ENCODE results near the gene STRN. TPM values are rescaled to one million over a fixed set of nuclear protein-coding genes. Genes with fewer than 3 reads are reported as not detected.

STRN gene
- total RNA-seq, 2 experiments from 2014 or later = 16.1 to 32.6 TPM

DNA sequence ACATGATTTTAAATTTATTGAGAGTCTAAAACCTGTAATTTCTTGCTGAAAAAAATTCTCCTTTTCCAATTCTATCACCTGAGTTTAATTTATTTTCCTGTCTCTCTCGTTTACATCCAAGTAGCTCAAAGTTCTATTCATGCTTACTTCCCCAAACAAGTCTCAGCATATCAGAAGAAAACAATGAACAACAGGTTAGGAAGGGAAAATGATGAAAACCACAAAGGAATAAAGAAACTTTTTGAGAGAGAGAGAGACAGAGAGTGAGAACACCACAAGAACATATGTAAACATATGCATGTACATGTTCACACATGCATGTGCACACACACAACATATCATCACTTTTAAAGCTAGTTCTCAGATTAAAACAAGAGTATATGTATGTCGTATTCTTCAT is 112.1 kb downstream of the STRN start:
- H3K4me2 ChIP-seq (ENCODE audit: low read length) = no peak overlapping the region
- no peak overlapping the region for H3K4me3 ChIP-seq (ENCODE audit: low read depth, low read length, poor library complexity, severe bottlenecking)
- no peak overlapping the region for H3K27ac ChIP-seq (ENCODE audit: low read depth, low read length, poor library complexity, severe bottlenecking)
- no peak for DNase-seq (ENCODE audit: low spot score)
- CTCF ChIA-PET (ENCODE audit: unreplicated experiment) = no interaction called here
- no peak overlapping the region for H2AFZ ChIP-seq (ENCODE audit: low read length)
- H3K9me2 ChIP-seq (ENCODE audit: insufficient read depth, low read length) = no peaks in the 10 kb centered on the region
- intact Hi-C loops (cut with micrococcal nuclease; ENCODE audit: unreplicated experiment) = no loop called here
- no peaks in the 10 kb centered on the region for H3K79me2 ChIP-seq (ENCODE audit: insufficient read depth, low read depth, low read length)
- POLR2A ChIA-PET = interaction anchor here (0.6 kb wide), 1 partner anchor 386 kb away, joined by 3 read pairs; no protein-coding TSS in a partner anchor
- no TSS peak for BruUV-seq (replicated peaks)
- TF ChIP-seq, protein P1, sequence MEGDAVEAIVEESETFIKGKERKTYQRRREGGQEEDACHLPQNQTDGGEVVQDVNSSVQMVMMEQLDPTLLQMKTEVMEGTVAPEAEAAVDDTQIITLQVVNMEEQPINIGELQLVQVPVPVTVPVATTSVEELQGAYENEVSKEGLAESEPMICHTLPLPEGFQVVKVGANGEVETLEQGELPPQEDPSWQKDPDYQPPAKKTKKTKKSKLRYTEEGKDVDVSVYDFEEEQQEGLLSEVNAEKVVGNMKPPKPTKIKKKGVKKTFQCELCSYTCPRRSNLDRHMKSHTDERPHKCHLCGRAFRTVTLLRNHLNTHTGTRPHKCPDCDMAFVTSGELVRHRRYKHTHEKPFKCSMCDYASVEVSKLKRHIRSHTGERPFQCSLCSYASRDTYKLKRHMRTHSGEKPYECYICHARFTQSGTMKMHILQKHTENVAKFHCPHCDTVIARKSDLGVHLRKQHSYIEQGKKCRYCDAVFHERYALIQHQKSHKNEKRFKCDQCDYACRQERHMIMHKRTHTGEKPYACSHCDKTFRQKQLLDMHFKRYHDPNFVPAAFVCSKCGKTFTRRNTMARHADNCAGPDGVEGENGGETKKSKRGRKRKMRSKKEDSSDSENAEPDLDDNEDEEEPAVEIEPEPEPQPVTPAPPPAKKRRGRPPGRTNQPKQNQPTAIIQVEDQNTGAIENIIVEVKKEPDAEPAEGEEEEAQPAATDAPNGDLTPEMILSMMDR (conservative IDR thresholded peaks at IDR 0.05; ENCODE audit: low read length) = no peak
- no peak for TF ChIP-seq EZH2phosphoT487 (IDR thresholded peaks at IDR 0.05; ENCODE audit: borderline replicate concordance, low read depth, low read length)
- H3K4me1 ChIP-seq (ENCODE audit: insufficient read depth, low read length, poor library complexity, severe bottlenecking) = no peaks in the 10 kb centered on the region
- H3K36me3 ChIP-seq (ENCODE audit: insufficient read depth, low read length) = peaks cover 50% of the 10 kb centered on the region
- H4K20me1 ChIP-seq (ENCODE audit: insufficient read depth, low read length) = no peaks in the 10 kb centered on the region
- H3K9me3 ChIP-seq (ENCODE audit: low read length) = no peaks in the 10 kb centered on the region

DNA sequence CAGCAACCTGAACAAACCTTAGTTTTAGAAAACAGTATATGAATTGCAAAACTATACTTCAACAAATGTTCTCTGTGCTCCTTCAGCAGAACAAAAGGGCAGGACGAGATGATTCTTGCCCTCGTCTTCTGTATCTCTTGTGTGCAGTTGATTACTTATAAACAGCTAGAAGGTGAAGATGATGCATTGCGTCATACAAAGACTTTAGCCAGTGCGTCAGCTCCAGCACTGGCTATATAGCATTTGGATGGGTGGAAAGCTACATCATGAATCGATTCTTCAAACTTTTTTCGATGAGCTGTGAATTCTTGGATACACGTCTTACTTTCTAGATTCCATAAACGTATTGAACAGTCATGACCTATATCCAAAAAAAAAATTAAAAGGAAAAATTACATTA is 117.1 kb downstream of the STRN start:
- H3K9me3 ChIP-seq (ENCODE audit: low read length) = no peaks in the 10 kb centered on the region
- no peaks in the 10 kb centered on the region for H3K9me2 ChIP-seq (ENCODE audit: insufficient read depth, low read length)
- no peak for TF ChIP-seq EZH2phosphoT487 (IDR thresholded peaks at IDR 0.05; ENCODE audit: borderline replicate concordance, low read depth, low read length)
- BruUV-seq (replicated peaks) = no TSS peak
- intact Hi-C loops (cut with micrococcal nuclease; ENCODE audit: unreplicated experiment) = no loop called here
- POLR2A ChIA-PET = interaction anchor here (0.6 to 2.2 kb wide), 4 partner anchors 8 to 1331 kb away, joined by 3 to 9 read pairs (median 3); no protein-coding TSS in a partner anchor
- H3K27ac ChIP-seq (ENCODE audit: low read depth, low read length, poor library complexity, severe bottlenecking) = no peak overlapping the region
- H3K79me2 ChIP-seq (ENCODE audit: insufficient read depth, low read depth, low read length) = no peaks in the 10 kb centered on the region
- H3K4me2 ChIP-seq (ENCODE audit: low read length) = no peak overlapping the region
- H3K36me3 ChIP-seq (ENCODE audit: insufficient read depth, low read length) = peaks cover 43% of the 10 kb centered on the region
- no peaks in the 10 kb centered on the region for H3K4me1 ChIP-seq (ENCODE audit: insufficient read depth, low read length, poor library complexity, severe bottlenecking)
- no peak for DNase-seq (ENCODE audit: low spot score)
- CTCF ChIA-PET (ENCODE audit: unreplicated experiment) = no interaction called here
- no peaks in the 10 kb centered on the region for H4K20me1 ChIP-seq (ENCODE audit: insufficient read depth, low read length)
- H3K4me3 ChIP-seq (ENCODE audit: low read depth, low read length, poor library complexity, severe bottlenecking) = no peak overlapping the region
- H2AFZ ChIP-seq (ENCODE audit: low read length) = no peak overlapping the region

DNA sequence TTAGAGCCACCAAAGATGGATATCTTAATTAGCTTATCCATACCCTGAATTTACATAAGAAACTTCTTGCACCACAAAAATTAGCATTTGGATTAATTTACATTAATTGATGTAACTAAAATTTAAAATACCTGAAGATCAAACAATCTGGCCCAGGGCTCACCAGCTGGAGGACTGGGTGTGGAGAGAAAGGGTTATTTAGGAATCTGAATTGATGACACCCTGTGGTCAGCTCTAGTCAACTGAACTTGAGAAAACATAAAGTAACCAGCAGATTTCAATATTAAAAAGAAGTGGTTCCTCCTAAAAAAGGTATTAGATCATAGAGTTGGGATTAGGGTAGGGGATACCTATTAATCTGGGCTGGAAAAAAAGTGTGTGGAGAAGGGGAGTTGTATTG is 122.5 kb downstream of the STRN start:
- POLR2A ChIA-PET = interaction anchor here (0.7 kb wide), 1 partner anchor 92 kb away, joined by 3 read pairs; no protein-coding TSS in a partner anchor
- no peaks in the 10 kb centered on the region for H3K4me1 ChIP-seq (ENCODE audit: insufficient read depth, low read length, poor library complexity, severe bottlenecking)
- DNase-seq (ENCODE audit: low spot score) = no peak
- intact Hi-C loops (cut with micrococcal nuclease; ENCODE audit: unreplicated experiment) = no loop called here
- TF ChIP-seq, protein P1 (conservative IDR thresholded peaks at IDR 0.05; ENCODE audit: low read length) = no peak
- TF ChIP-seq EZH2phosphoT487 (IDR thresholded peaks at IDR 0.05; ENCODE audit: borderline replicate concordance, low read depth, low read length) = no peak
- no peaks in the 10 kb centered on the region for H4K20me1 ChIP-seq (ENCODE audit: insufficient read depth, low read length)
- no peak overlapping the region for H3K27ac ChIP-seq (ENCODE audit: low read depth, low read length, poor library complexity, severe bottlenecking)
- CTCF ChIA-PET (ENCODE audit: unreplicated experiment) = no interaction called here
- no peak overlapping the region for H2AFZ ChIP-seq (ENCODE audit: low read length)
- no peak overlapping the region for H3K4me3 ChIP-seq (ENCODE audit: low read depth, low read length, poor library complexity, severe bottlenecking)
- H3K9me2 ChIP-seq (ENCODE audit: insufficient read depth, low read length) = no peaks in the 10 kb centered on the region
- H3K4me2 ChIP-seq (ENCODE audit: low read length) = no peak overlapping the region
- no peaks in the 10 kb centered on the region for H3K9me3 ChIP-seq (ENCODE audit: low read length)
- H3K79me2 ChIP-seq (ENCODE audit: insufficient read depth, low read depth, low read length) = no peaks in the 10 kb centered on the region
- BruUV-seq (replicated peaks) = no TSS peak
- H3K36me3 ChIP-seq (ENCODE audit: insufficient read depth, low read length) = peaks cover 10% of the 10 kb centered on the region
